ENCODE results near the gene NCK2.

- TF ChIP-seq SP1 (IDR thresholded peaks at IDR 0.05) (no peak), HDGF (IDR thresholded peaks at IDR 0.05; ENCODE audit: borderline replicate concordance) (no peak), ARNT (IDR thresholded peaks at IDR 0.05) (no peak), TARDBP (IDR thresholded peaks at IDR 0.05) (no peak), NFRKB (IDR thresholded peaks at IDR 0.05) (no peak)
- TF ChIP-seq, protein P1, sequence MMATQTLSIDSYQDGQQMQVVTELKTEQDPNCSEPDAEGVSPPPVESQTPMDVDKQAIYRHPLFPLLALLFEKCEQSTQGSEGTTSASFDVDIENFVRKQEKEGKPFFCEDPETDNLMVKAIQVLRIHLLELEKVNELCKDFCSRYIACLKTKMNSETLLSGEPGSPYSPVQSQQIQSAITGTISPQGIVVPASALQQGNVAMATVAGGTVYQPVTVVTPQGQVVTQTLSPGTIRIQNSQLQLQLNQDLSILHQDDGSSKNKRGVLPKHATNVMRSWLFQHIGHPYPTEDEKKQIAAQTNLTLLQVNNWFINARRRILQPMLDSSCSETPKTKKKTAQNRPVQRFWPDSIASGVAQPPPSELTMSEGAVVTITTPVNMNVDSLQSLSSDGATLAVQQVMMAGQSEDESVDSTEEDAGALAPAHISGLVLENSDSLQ (IDR thresholded peaks at IDR 0.05), result no peak
Observed at GRCh38 chr2:105747254-105747894, 2.7 kb downstream of the NCK2 start.

All from HEK293T (cell line).